ENCODE measurements around the gene RASL12. TPM values are rescaled to one million over a fixed set of nuclear protein-coding genes. Genes with fewer than 3 reads are reported as not detected.

The RASL12 gene
- total and polyA plus RNA-seq, 5 donors = 63.2 to 88.0 (median 69.6) TPM

DNA sequence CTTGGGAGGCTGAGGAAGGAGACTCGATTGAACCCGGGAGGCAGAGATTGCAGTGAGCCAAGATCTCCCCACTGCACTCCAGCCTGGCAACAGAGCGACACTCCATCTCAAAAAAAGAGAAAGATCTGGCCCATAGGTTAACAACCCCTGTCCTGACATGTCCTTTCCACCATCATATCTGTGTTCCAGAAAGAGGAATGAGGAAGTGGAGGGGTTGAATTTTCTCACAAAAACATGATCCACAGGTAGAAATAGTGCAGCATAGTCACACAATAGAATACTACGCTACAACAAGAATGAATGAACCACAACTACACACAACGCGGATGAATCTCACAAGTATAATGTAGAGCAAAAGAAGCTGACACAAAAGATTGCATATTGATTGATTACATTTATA is 27.3 kb downstream of the RASL12 start:
- Histone ChIP-seq H3K4me1 (ENCODE audit: control insufficient read depth, insufficient read depth, low read length) (no peaks in the 10 kb centered on the region), H3K4me3 (ENCODE audit: low read length) (no peak overlapping the region), H3K27me3 (ENCODE audit: control insufficient read depth, insufficient read depth) (no peaks in the 10 kb centered on the region), H3K27ac (ENCODE audit: low read length) (no peak overlapping the region), H3K9me3 (ENCODE audit: control insufficient read depth, low read length) (no peaks in the 10 kb centered on the region)
- ATAC-seq (no peak), DNase-seq (no peak)
- 88% methylated on average over 6 of the region's 6 CpGs for WGBS
- intact Hi-C loops (cut with DNase I) = no loop called here

DNA sequence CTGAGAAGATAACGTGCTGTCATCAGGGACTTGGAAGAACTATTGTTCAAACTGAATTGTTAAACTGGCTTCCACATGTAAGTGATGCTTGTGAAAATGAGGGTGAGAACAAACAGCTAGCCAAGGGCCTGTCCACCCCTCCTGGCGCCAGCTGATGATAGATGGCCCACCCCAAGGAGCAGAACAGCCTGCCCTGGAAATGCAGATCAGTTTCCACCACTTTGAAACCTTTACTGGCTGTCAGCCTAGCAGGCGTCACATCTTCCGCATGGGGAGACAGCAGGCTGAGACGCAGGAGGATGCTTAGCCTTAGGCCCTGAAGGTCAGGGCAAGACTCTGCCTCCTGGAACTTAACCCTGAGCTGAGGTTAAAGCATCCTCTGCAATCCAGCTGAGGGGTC is 29.0 kb downstream of the RASL12 start:
- no peak for DNase-seq
- no peak for ATAC-seq
- Histone ChIP-seq H3K9me3 (ENCODE audit: control insufficient read depth, low read length) (no peaks in the 10 kb centered on the region), H3K4me1 (ENCODE audit: control insufficient read depth, insufficient read depth, low read length) (no peaks in the 10 kb centered on the region), H3K27ac (ENCODE audit: low read length) (no peak overlapping the region), H3K4me3 (ENCODE audit: low read length) (no peak overlapping the region), H3K27me3 (ENCODE audit: control insufficient read depth, insufficient read depth) (no peaks in the 10 kb centered on the region)
- 43% methylated on average over 5 of the region's 5 CpGs for WGBS
- intact Hi-C loops (cut with DNase I) = loop anchor here in 1 of 4 donors (10.0 kb wide), 1 partner anchor 56 kb away; no protein-coding TSS in a partner anchor

DNA sequence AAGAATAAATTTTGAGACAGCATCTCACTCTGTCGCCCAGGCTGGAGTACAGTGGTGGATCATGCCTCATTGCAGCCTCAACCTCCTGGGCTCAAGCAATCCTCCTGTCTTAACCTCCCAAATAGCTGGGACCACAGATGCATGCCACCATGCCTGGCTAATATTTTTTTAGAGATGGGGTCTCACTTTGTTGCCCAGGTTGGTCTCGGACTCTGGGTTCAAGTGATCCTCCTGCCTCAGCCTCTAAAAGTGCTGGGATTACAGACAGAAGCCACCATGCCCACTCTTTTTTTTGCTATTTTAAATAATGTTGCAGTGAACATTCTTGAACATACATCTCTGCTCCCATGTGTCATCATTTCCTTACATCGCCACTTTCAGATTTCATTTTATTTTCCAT is 29.4 kb downstream of the RASL12 start:
- H3K4me1 ChIP-seq (ENCODE audit: control insufficient read depth, insufficient read depth, low read length) = no peaks in the 10 kb centered on the region
- intact Hi-C loops (cut with DNase I) = loop anchor here in 1 of 4 donors (10.0 kb wide), 1 partner anchor 56 kb away; no protein-coding TSS in a partner anchor
- no peak for DNase-seq
- no peaks in the 10 kb centered on the region for H3K27me3 ChIP-seq (ENCODE audit: control insufficient read depth, insufficient read depth)
- no peak for ATAC-seq
- no peaks in the 10 kb centered on the region for H3K9me3 ChIP-seq (ENCODE audit: control insufficient read depth, low read length)
- no peak overlapping the region for H3K4me3 ChIP-seq (ENCODE audit: low read length)
- no peak overlapping the region for H3K27ac ChIP-seq (ENCODE audit: low read length)
- 78% methylated on average over 3 of the region's 3 CpGs for WGBS

DNA sequence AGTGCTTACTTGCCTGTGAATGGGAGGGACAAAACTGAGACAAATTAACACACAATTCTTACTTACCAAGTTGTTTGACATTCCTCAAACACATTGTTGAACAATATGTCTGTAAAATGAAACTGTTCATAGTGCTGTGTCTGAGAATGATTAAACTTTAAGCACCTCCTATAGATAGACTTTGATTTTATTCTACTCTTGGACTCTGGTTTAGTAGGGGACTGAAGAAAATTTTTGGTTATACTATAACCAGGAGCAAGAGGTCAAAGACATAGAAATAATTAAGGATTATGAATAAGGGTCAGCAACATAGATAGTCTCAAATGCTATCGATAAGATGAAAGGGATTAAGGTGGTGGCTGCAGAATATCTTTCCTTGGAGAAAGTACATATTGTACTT is 30.5 kb downstream of the RASL12 start:
- intact Hi-C loops (cut with DNase I) = loop anchor here in 1 of 4 donors (10.0 kb wide), 1 partner anchor 57 kb away; no protein-coding TSS in a partner anchor
- DNase-seq = no peak
- WGBS = 84% methylated on average over 1 of the region's 1 CpG

DNA sequence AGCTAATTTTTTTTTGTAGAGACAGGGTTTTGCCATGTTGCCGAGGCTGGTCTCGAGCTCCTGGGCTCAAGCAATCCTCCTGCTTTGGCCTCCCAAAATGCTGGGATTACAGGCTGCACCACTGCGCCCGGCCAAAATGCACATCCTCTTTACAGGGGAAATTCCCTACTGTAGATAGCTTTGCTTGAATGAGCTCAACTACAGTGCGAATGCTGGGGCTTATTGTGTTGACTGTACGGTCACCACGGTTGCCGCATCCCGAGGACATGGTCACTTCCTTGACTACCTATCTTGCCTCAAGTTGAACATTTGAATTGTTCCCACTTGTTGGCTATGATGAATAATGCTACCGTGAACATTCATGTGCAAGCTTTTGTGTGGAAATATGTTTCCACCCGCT is 33.1 kb downstream of the RASL12 start:
- Histone ChIP-seq H3K4me3 (ENCODE audit: low read length) (no peak overlapping the region), H3K9me3 (ENCODE audit: control insufficient read depth, low read length) (no peaks in the 10 kb centered on the region), H3K27me3 (ENCODE audit: control insufficient read depth, insufficient read depth) (no peaks in the 10 kb centered on the region), H3K4me1 (ENCODE audit: control insufficient read depth, insufficient read depth, low read length) (no peaks in the 10 kb centered on the region), H3K27ac (ENCODE audit: low read length) (no peak overlapping the region)
- intact Hi-C loops (cut with DNase I) = loop anchor here in 3 of 4 donors (5.0 to 10.0 kb wide), 2 partner anchors 60 to 68 kb away; no protein-coding TSS in a partner anchor
- 86% methylated on average over 11 of the region's 11 CpGs for WGBS
- DNase-seq (no peak), ATAC-seq (no peak)

More for the DNA sequence above, 30.5 kb downstream of the RASL12 start:
- no peaks in the 10 kb centered on the region for H3K4me1 ChIP-seq (ENCODE audit: control insufficient read depth, insufficient read depth, low read length)
- H3K27ac ChIP-seq (ENCODE audit: low read length) = no peak overlapping the region
- no peak for ATAC-seq
- H3K9me3 ChIP-seq (ENCODE audit: control insufficient read depth, low read length) = no peaks in the 10 kb centered on the region
- H3K4me3 ChIP-seq (ENCODE audit: low read length) = no peak overlapping the region
- no peaks in the 10 kb centered on the region for H3K27me3 ChIP-seq (ENCODE audit: control insufficient read depth, insufficient read depth)

DNA sequence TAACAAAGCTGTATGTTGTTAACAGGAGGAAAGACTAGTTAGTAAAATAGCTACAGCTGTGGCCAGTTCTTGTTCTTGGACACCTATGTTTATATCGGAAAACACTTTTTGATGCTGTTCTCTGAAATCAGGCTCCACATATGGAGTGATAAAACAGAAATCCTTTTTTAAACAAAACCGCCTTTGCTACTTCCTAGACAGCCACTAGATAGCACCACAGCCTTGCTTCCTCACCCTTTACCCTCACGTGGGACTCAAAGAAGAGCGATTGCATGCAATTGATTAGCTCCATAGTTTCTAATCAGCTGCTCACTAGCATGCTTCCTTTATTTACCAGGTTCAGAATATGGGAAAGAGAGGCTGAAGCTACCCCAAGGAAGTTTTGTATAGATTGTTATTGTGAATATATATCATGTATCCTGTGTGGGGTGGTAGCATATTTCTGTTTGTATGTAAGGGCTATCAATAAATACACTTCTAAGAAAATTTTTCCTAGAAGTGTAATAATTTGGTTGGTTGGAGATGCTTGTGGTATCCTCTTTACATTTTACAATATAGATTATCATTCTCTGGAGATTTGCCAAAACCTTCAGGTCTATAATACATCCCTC is 34.0 kb downstream of the RASL12 start:
- peak in 1 of 2 donors; percentile 27 for ATAC-seq

DNA sequence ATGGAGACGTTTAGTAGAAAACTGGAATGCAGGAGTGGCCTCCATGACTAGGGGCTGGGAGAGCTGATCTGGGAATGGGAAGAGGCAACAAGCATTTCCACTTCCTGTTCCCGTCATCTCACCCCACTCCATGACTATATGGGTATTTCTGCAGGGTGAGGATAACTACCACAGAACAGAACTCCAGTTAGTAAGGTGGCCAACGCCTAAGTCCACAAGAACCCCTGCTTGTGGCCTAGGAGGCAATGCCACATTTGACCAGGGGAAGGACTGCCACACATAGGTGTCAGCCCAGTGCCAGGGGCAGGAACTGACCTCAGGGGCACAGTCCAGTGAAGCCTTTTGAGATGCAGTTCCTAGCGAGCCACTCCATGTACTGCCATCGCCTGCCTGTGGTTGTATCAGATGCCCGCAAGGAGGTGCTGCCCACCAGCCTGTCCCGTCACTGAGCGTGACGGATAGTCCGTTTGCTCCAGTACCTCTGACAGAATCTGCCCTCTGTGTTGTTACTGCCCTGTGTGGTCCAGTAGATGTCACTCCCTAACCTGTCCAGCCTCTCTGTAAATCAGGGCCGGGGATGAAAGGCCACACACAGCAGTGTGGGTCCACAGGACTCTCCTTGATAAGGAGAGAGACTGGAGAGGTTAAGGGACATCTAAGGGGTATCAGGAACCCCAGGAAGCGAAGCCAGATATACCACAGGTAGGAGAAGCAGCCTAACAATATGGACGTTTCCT is 34.8 kb downstream of the RASL12 start:
- intact Hi-C loops (cut with DNase I) = loop anchor here in 3 of 4 donors (5.0 to 10.0 kb wide), 2 partner anchors 62 to 69 kb away; no protein-coding TSS in a partner anchor
- no peak overlapping the region for H3K27ac ChIP-seq (ENCODE audit: low read length)

More for the DNA sequence above, 34.0 kb downstream of the RASL12 start:
- Histone ChIP-seq H3K27ac (ENCODE audit: low read length) (no peak overlapping the region), H3K9me3 (ENCODE audit: control insufficient read depth, low read length) (no peaks in the 10 kb centered on the region), H3K4me3 (ENCODE audit: low read length) (no peak overlapping the region), H3K27me3 (ENCODE audit: control insufficient read depth, insufficient read depth) (no peaks in the 10 kb centered on the region), H3K4me1 (ENCODE audit: control insufficient read depth, insufficient read depth, low read length) (no peaks in the 10 kb centered on the region)
- 13% methylated on average over 4 of the region's 4 CpGs for WGBS
- intact Hi-C loops (cut with DNase I) = loop anchor here in 3 of 4 donors (5.0 to 10.0 kb wide), 2 partner anchors 61 to 69 kb away; no protein-coding TSS in a partner anchor
- DNase-seq = no peak

DNA sequence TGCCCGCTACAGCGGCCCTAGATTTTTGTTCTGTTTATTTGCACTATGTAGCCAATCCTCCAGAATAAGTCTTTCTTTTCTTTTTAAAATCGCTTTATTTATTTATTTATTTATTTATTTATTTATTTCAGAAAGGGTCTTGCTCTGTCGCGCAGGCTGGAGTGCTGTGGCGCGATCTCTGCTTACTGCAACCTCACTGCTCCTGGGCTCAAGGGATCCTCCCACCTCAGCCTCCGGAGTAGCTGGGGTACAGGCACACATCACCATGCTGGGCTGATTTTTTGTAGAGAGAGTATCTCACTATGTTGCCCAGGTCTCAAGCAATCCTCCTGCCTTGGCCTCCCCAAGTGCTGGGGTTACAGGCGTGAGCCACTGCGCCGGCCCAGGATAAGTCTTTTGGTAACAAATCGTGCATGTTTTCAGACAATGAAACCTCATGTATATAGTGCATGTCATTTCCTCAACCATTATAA is 38.0 kb downstream of the RASL12 start:
- Histone ChIP-seq H3K9me3 (ENCODE audit: control insufficient read depth, low read length) (no peaks in the 10 kb centered on the region), H3K4me1 (ENCODE audit: control insufficient read depth, insufficient read depth, low read length) (peaks cover 7% of the 10 kb centered on the region), H3K27ac (ENCODE audit: low read length) (no peak overlapping the region), H3K27me3 (ENCODE audit: control insufficient read depth, insufficient read depth) (no peaks in the 10 kb centered on the region), H3K4me3 (ENCODE audit: low read length) (peak overlapping the region; percentile 75)
- ATAC-seq (no peak), DNase-seq (no peak)
- intact Hi-C loops (cut with DNase I) = loop anchor here in 3 of 4 donors (5.0 to 10.0 kb wide), 2 partner anchors 65 to 73 kb away; no protein-coding TSS in a partner anchor
- WGBS = 63% methylated on average over 12 of the region's 12 CpGs

More for the DNA sequence above, 34.8 kb downstream of the RASL12 start:
- H3K9me3 ChIP-seq (ENCODE audit: control insufficient read depth, low read length) = no peaks in the 10 kb centered on the region
- H3K4me3 ChIP-seq (ENCODE audit: low read length) = no peak overlapping the region
- WGBS = 30% methylated on average over 13 of the region's 13 CpGs
- H3K4me1 ChIP-seq (ENCODE audit: control insufficient read depth, insufficient read depth, low read length) = peaks cover 5% of the 10 kb centered on the region
- ATAC-seq (peak; percentile 72 to 76), DNase-seq (peak; percentile 51 to 81 (median 77))
- no peaks in the 10 kb centered on the region for H3K27me3 ChIP-seq (ENCODE audit: control insufficient read depth, insufficient read depth)

DNA sequence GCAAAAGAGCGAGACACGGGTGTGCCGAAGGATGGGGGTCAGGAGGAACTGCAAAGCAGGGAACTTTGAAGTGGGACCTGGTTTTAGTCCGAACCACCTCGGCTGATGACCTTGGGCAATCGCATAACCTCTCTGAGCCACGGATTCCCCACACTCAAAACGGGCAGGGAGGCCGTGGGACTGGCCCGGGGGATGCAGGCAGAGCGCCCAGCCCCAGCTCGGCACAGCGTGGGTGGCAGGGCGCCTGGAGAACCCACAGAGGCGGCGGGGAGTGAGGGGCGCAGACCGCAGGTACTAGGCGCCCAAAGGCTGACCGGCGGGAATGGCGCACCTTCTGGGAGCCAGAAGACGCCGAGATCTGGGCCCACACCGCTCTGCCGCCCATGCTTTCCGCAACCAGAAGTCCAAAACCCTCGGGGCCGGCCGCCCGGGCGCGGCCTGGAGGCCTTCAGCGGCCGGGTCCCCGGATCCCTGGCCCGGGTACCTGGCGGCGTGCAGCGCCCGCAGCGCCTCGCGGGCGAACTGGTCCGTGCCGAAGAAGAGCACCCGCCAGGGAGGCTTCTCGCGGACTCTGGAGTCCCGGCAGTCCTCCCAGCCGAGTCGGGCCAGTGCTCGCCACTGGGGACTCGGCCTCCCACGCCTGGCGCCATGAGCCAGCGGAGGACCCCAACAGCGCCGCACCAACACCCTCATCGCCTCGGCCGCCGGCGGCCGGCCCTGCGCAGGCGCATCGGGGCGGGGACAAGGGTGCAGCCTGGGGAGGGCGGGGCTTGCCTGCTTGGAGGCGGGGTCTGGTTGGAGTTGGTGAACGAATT is 38.7 kb downstream of the RASL12 start, which contains the start of gene MTFMT:
Gene MTFMT, minus strand, starts transcription at position 719 of the 815 bp plus-strand sequence. Its CDS starts 26 bp downstream, at position 693.
- Histone ChIP-seq H3K4me1 (ENCODE audit: control insufficient read depth, insufficient read depth, low read length) (peaks cover 7% of the 10 kb centered on the region), H3K27me3 (ENCODE audit: control insufficient read depth, insufficient read depth) (no peaks in the 10 kb centered on the region), H3K27ac (ENCODE audit: low read length) (peak within 1 kb of the TSS; percentile 39), H3K9me3 (ENCODE audit: control insufficient read depth, low read length) (no peaks in the 10 kb centered on the region), H3K4me3 (ENCODE audit: low read length) (peak within 1 kb of the TSS; percentile 75)
- WGBS = under 1% methylated on average over 73 of the region's 73 CpGs
- ATAC-seq (peak; percentile 96 to 97), DNase-seq (peak; percentile 94 to 98 (median 98))
- intact Hi-C loops (cut with DNase I) = no loop called here

DNA sequence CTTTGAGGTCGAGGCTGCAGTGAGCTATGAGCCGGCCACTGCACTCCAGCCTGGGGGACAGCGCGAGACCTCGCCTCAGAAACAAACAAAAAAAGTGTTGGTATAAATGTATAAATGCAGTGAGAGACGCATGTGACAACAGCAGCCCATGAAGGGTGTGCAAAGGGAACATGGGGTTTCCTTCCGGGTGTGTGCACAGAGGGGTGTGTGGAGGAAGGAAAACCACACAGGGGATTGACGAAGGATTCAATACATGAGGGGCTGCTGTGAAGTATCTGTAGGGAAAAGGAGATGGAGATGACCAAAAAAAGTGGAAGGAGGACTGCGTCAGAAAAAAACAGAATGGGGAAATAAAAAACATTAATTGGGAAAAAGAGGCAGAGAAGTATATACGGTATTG is 39.5 kb downstream of the RASL12 start:
- Histone ChIP-seq H3K27me3 (ENCODE audit: control insufficient read depth, insufficient read depth) (no peaks in the 10 kb centered on the region), H3K4me1 (ENCODE audit: control insufficient read depth, insufficient read depth, low read length) (peaks cover 7% of the 10 kb centered on the region), H3K4me3 (ENCODE audit: low read length) (peak overlapping the region; percentile 75), H3K27ac (ENCODE audit: low read length) (no peak overlapping the region), H3K9me3 (ENCODE audit: control insufficient read depth, low read length) (no peaks in the 10 kb centered on the region)
- intact Hi-C loops (cut with DNase I) = no loop called here
- ATAC-seq (peak in 1 of 2 donors; percentile 9), DNase-seq (no peak)
- WGBS = 54% methylated on average over 10 of the region's 10 CpGs

Data from right cardiac atrium (tissue), 5 donors.